Measurements from ENCODE around the gene CRYM. TPM values are rescaled to one million over a fixed set of nuclear protein-coding genes. Genes with fewer than 3 reads are reported as not detected.

The CRYM gene
- total RNA-seq, 1 donor from 2014 or later, result not detected

Other genes starting within 250 kb of the CRYM start
- 0.02 TPM in 1 of 2 replicates, not detected in the other for gene DNAH3, start 127.4 kb downstream of the CRYM start, total RNA-seq
- gene LDAF1, start 119.6 kb downstream of the CRYM start, total RNA-seq, result 8.0 and 8.6 TPM in 2 replicates
- not detected in 2 replicates for gene ZP2, start 66.7 kb downstream of the CRYM start, total RNA-seq
- gene ANKS4B, start 44.6 kb downstream of the CRYM start, total RNA-seq, result not detected in 2 replicates